HCT116 (cell line): ENCODE measurements around the gene NRCAM. TPM values are rescaled to one million over a fixed set of nuclear protein-coding genes. Genes with fewer than 3 reads are reported as not detected.
A peak's percentile ranks its signal among the peaks of the same experiment; 100 is the strongest.

ENCODE experiments used
- ATAC-seq: fragments of 200-7000 bp; cut with Tn5 transposase; 2 replicates; pipeline ENCODE4 v1.9.1; 2020; ENCODE audit warnings: mild to moderate bottlenecking, moderate library complexity
- BruUV-seq: library from RNA; stranded (reverse); fragments of 400-500 nt; replicated peaks from 2 replicates; lab custom pipeline; 2021; lab: Mats Ljungman, UMichigan
- CTCF ChIA-PET: fragments of 300-600 bp; sonication (Branson Sonifier 250); formaldehyde crosslinking; loops from one replicate; lab custom pipeline; 2021; ENCODE audit warnings: antibody characterized with exemption; lab: Charles Lee
- POLR2A ChIA-PET: fragments of 300-600, 350-600 bp; sonication (Branson Sonifier 250); formaldehyde crosslinking; loops from one replicate; lab custom pipeline; 2021; ENCODE audit warnings: antibody characterized with exemption; lab: Charles Lee
- RAD21 ChIA-PET, 2 experiments: fragments of 300-600 bp; sonication (Branson Sonifier 250); formaldehyde crosslinking; loops; one replicate each; lab custom pipeline; 2023; ENCODE audit warnings: low total read pairs in 2 of 2; ENCODE audit not compliant: uncharacterized antibody in 2 of 2, unreplicated experiment in 2 of 2, low non-redundant PET in 1 of 2; lab: Charles Lee
- DNase-seq: peaks from one replicate; pipeline ENCODE4 v3.0.0-alpha.2; 2010; ENCODE audit warnings: low read depth, low spot score
- H2AFZ ChIP-seq: fragments of 200-600 bp; shearing (Covaris generic), sonication (generic); 2 replicates; pipeline ENCODE4 v1.6.1; 2017; ENCODE audit warnings: low read depth, mixed run types, mixed read lengths, antibody characterized with exemption, low read length; ENCODE audit not compliant: poor library complexity, severe bottlenecking
- H3K27ac ChIP-seq: 2 replicates; pipeline ENCODE4 v1.5.1; 2012; ENCODE audit warnings: low read depth, low read length
- H3K27me3 ChIP-seq: fragments of 200-600 bp; sonication (generic); 2 replicates; pipeline ENCODE4 v1.6.1; 2016; ENCODE audit warnings: mixed run types, low read length, mixed read lengths; ENCODE audit not compliant: insufficient read depth
- H3K36me3 ChIP-seq, 2 experiments: fragments of 200-500 bp in 1 of 2; fragments of 200-600 bp in 1 of 2; sonication (Bioruptor generic) in 1 of 2; sonication (generic) in 1 of 2; 2 replicates each; pipeline versions ENCODE4 v1.5.1 to v1.6.1; 2014 to 2016; ENCODE audit warnings: low read length in 2 of 2, inconsistent platforms in 1 of 2, mixed read lengths in 1 of 2, mixed run types in 1 of 2; ENCODE audit not compliant: insufficient read depth in 2 of 2, control insufficient read depth in 1 of 2
- H3K4me1 ChIP-seq, 2 experiments: fragments of 200-600 bp in 1 of 2; sonication (generic) in 1 of 2; 2 replicates each; pipeline versions ENCODE4 v1.5.1 to v1.6.1; 2012 to 2017; ENCODE audit warnings: low read length in 2 of 2, inconsistent platforms in 1 of 2, mild to moderate bottlenecking in 1 of 2, mixed read lengths in 1 of 2, mixed run types in 1 of 2, moderate library complexity in 1 of 2; ENCODE audit not compliant: insufficient read depth in 2 of 2, control insufficient read depth in 1 of 2
- H3K4me2 ChIP-seq: fragments of 200-600 bp; sonication (generic); 2 replicates; pipeline ENCODE4 v1.6.1; 2017; ENCODE audit warnings: mixed run types, low read length, mixed read lengths
- H3K4me3 ChIP-seq, 2 experiments: fragments of 200-600 bp in 1 of 2; sonication (generic) in 1 of 2; replicated peaks in 1 of 2; 2 replicates each; pipeline ENCODE4 v1.5.1; 2011 to 2016; ENCODE audit warnings: low read length in 2 of 2, control low read depth in 1 of 2, low read depth in 1 of 2, mild to moderate bottlenecking in 1 of 2, mixed read lengths in 1 of 2, mixed run types in 1 of 2
- H3K79me2 ChIP-seq: fragments of 200-600 bp; sonication (generic); 2 replicates; pipeline ENCODE4 v1.6.1; 2017; ENCODE audit warnings: mild to moderate bottlenecking, mixed run types, low read length, moderate library complexity, mixed read lengths; ENCODE audit not compliant: insufficient read depth
- H3K9ac ChIP-seq: fragments of 200-600 bp; sonication (generic); 2 replicates; pipeline ENCODE4 v1.6.1; 2016; ENCODE audit warnings: low read length, mixed read lengths
- H3K9me2 ChIP-seq: fragments of 200-600 bp; sonication (generic), shearing (Covaris generic); 2 replicates; pipeline ENCODE4 v1.6.1; 2017; ENCODE audit warnings: mixed run types, mild to moderate bottlenecking, moderate library complexity; ENCODE audit not compliant: insufficient read depth
- H3K9me3 ChIP-seq, 2 experiments: fragments of 200-500 bp in 1 of 2; fragments of 200-600 bp in 1 of 2; sonication (Bioruptor generic) in 1 of 2; sonication (generic) in 1 of 2; 2 replicates each; pipeline ENCODE4 v1.6.1; 2014 to 2017; ENCODE audit warnings: low read length in 2 of 2, mixed read lengths in 2 of 2, inconsistent platforms in 1 of 2, low read depth in 1 of 2, mild to moderate bottlenecking in 1 of 2, mixed run types in 1 of 2, moderate library complexity in 1 of 2; ENCODE audit not compliant: control insufficient read depth in 1 of 2, insufficient read depth in 1 of 2
- H4K20me1 ChIP-seq: fragments of 200-600 bp; sonication (generic), shearing (Covaris generic); 2 replicates; pipeline ENCODE4 v1.6.1; 2017; ENCODE audit warnings: mixed run types, mild to moderate bottlenecking, moderate library complexity; ENCODE audit not compliant: insufficient read depth
- CEBPB ChIP-seq: IDR thresholded peaks from 2 replicates; pipeline ENCODE4 v1.6.1; 2012; ENCODE audit warnings: low read depth
- EGR1 ChIP-seq: IDR thresholded peaks from 2 replicates; pipeline ENCODE4 v1.6.1; 2012; ENCODE audit warnings: low read depth
- ELF1 ChIP-seq: IDR thresholded peaks from 2 replicates; pipeline ENCODE4 v1.6.1; 2012; ENCODE audit warnings: low read depth, borderline replicate concordance
- EZH2phosphoT487 ChIP-seq: fragments of 200-600 bp; IDR thresholded peaks from 2 replicates; pipeline ENCODE4 v1.6.1; 2018; ENCODE audit warnings: antibody characterized with exemption, borderline replicate concordance
- FOSL1 ChIP-seq: IDR thresholded peaks from 2 replicates; pipeline ENCODE4 v1.6.1; 2012; ENCODE audit warnings: low read depth
- JUND ChIP-seq: IDR thresholded peaks from 2 replicates; pipeline ENCODE4 v1.6.1; 2012
- POLR2A ChIP-seq: IDR thresholded peaks from 2 replicates; pipeline ENCODE4 v1.7.0; 2011; ENCODE audit warnings: borderline replicate concordance; ENCODE audit not compliant: insufficient read depth, insufficient read length; ENCODE audit errors: extremely low read depth
- RAD21 ChIP-seq: IDR thresholded peaks from 2 replicates; pipeline ENCODE4 v1.6.1; 2012; ENCODE audit warnings: low read depth, mild to moderate bottlenecking
- REST ChIP-seq: IDR thresholded peaks from 2 replicates; pipeline ENCODE4 v1.6.1; 2012; ENCODE audit warnings: low read depth
- SIN3A ChIP-seq: IDR thresholded peaks from 2 replicates; pipeline ENCODE4 v1.6.1; 2012; ENCODE audit warnings: low read depth
- SP1 ChIP-seq: IDR thresholded peaks from 2 replicates; pipeline ENCODE4 v1.6.1; 2012; ENCODE audit warnings: low read depth
- SRF ChIP-seq: IDR thresholded peaks from 2 replicates; pipeline ENCODE4 v1.6.1; 2012; ENCODE audit warnings: low read depth
- ZNF274 ChIP-seq: fragments of 200-500 bp; sonication (Bioruptor generic); IDR thresholded peaks from 2 replicates; pipeline ENCODE4 v1.6.1; 2014; ENCODE audit warnings: mild to moderate bottlenecking, low read depth, low read length, inconsistent platforms
- intact Hi-C: fragments of 100-400 bp; cut with micrococcal nuclease; formaldehyde crosslinking; loops from 2 replicates; pipeline ENCODE4 v1.10.0; 2022
- total RNA-seq: library from RNA; stranded (reverse); gene quantifications from one replicate; pipeline ENCODE4 v1.2.1, GENCODE V29; 2021; ENCODE audit not compliant: unreplicated experiment
- TF ChIP-seq, protein P1 (sequence below), 3 experiments: fragments of 200-600 bp in 1 of 3; sonication (generic) in 1 of 3; IDR thresholded peaks in 2 of 3; conservative IDR thresholded peaks in 1 of 3; 2 replicates each; pipeline ENCODE4 v1.5.1; 2012 to 2017; ENCODE audit warnings: low read depth in 2 of 3, low read length in 2 of 3, antibody characterized with exemption in 1 of 3, borderline replicate concordance in 1 of 3, control low read depth in 1 of 3, mild to moderate bottlenecking in 1 of 3, mixed read lengths in 1 of 3, mixed run types in 1 of 3, moderate library complexity in 1 of 3; ENCODE audit not compliant: insufficient read depth in 1 of 3

The NRCAM gene
- total RNA-seq, 1 experiment from 2014 or later: 0.15 TPM

- BruUV-seq: no TSS peak
- no peak overlapping the region for H3K27ac ChIP-seq
Observed at GRCh38 chr7:108225531-108226181, 230.6 kb downstream of the NRCAM start.

GRCh38 chr7:108224387-108224786, 231.8 kb downstream of the NRCAM start:
- TF ChIP-seq POLR2A: no peak
- TF ChIP-seq CEBPB: no peak
- TF ChIP-seq SRF: no peak
- no peak for TF ChIP-seq EZH2phosphoT487
- TF ChIP-seq JUND: no peak
- TF ChIP-seq ELF1: no peak
- TF ChIP-seq EGR1: no peak
- no peak for TF ChIP-seq FOSL1
- no peak for TF ChIP-seq REST
- TF ChIP-seq SP1: no peak
- TF ChIP-seq ZNF274: no peak
- TF ChIP-seq SIN3A: no peak
- no peak for TF ChIP-seq RAD21
- TF ChIP-seq, all 23 proteins: peak for 0
- Histone ChIP-seq H4K20me1 (no peaks in the 10 kb centered on the region), H3K4me1 (peaks cover 0 to 8% of the 10 kb centered on the region in 2 experiments; a peak in 1 of 4 replicates), H3K4me3 (no peak overlapping the region), H2AFZ (no peak overlapping the region), H3K9me3 (no peaks in the 10 kb centered on the region), H3K9me2 (no peaks in the 10 kb centered on the region), H3K79me2 (no peaks in the 10 kb centered on the region), H3K27ac (no peak overlapping the region), H3K4me2 (no peak overlapping the region), H3K9ac (no peak overlapping the region), H3K36me3 (no peaks in the 10 kb centered on the region), H3K27me3 (no peaks in the 10 kb centered on the region)
- DNase-seq (no peak), ATAC-seq (no peak)
- no TSS peak for BruUV-seq
- intact Hi-C loops: no loop called here
- CTCF ChIA-PET: no interaction called here
- POLR2A ChIA-PET: no interaction called here
- RAD21 ChIA-PET: no interaction called here

More at GRCh38 chr7:108225531-108226181, 230.6 kb downstream of the NRCAM start:
- ChIA-PET POLR2A (no interaction called here), RAD21 (no interaction called here), CTCF (no interaction called here)
- Histone ChIP-seq H3K4me1 (peaks cover 0 to 8% of the 10 kb centered on the region in 2 experiments; a peak in 1 of 4 replicates), H3K36me3 (no peaks in the 10 kb centered on the region), H3K9ac (no peak overlapping the region), H3K9me2 (no peaks in the 10 kb centered on the region), H3K79me2 (no peaks in the 10 kb centered on the region), H3K4me3 (no peak overlapping the region), H4K20me1 (no peaks in the 10 kb centered on the region), H3K4me2 (no peak overlapping the region), H2AFZ (no peak overlapping the region), H3K9me3 (no peaks in the 10 kb centered on the region), H3K27me3 (no peaks in the 10 kb centered on the region)
- peak; percentile 53; the same call in 1 of the 2 replicates for ATAC-seq
- intact Hi-C loops: no loop called here
- no peak for DNase-seq
- no peak for TF ChIP-seq RAD21
- TF ChIP-seq, protein P1, sequence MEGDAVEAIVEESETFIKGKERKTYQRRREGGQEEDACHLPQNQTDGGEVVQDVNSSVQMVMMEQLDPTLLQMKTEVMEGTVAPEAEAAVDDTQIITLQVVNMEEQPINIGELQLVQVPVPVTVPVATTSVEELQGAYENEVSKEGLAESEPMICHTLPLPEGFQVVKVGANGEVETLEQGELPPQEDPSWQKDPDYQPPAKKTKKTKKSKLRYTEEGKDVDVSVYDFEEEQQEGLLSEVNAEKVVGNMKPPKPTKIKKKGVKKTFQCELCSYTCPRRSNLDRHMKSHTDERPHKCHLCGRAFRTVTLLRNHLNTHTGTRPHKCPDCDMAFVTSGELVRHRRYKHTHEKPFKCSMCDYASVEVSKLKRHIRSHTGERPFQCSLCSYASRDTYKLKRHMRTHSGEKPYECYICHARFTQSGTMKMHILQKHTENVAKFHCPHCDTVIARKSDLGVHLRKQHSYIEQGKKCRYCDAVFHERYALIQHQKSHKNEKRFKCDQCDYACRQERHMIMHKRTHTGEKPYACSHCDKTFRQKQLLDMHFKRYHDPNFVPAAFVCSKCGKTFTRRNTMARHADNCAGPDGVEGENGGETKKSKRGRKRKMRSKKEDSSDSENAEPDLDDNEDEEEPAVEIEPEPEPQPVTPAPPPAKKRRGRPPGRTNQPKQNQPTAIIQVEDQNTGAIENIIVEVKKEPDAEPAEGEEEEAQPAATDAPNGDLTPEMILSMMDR (IDR thresholded peaks at IDR 0.05 in 2 of 3, conservative IDR thresholded peaks at IDR 0.05 in 1 of 3; ENCODE audit: borderline replicate concordance in 1 of 3, insufficient read depth in 1 of 3, low read depth in 2 of 3, low read length in 2 of 3): peak in 1 of 3 experiments; percentile 26; a peak in 1 of 6 replicates
